Measurements from ENCODE around the gene AMDHD1. TPM values are rescaled to one million over a fixed set of nuclear protein-coding genes. Genes with fewer than 3 reads are reported as not detected.

Gene AMDHD1
- total RNA-seq, 1 donor from 2014 or later, result 2.2 TPM

- no peak for TF ChIP-seq CTCF (IDR thresholded peaks at IDR 0.05)
- TF ChIP-seq EZH2 (IDR thresholded peaks at IDR 0.05), result no peak
- TF ChIP-seq EZH2phosphoT487 (IDR thresholded peaks at IDR 0.05), result no peak
- Mint-ChIP-seq H3K4me1 (no peaks in the 10 kb centered on the region), H3K9me3 (no peaks in the 10 kb centered on the region), H3K4me3 (no peak overlapping the region), H3K27ac (no peak overlapping the region), H3K27me3 (ENCODE audit: insufficient read depth, low read depth) (peaks cover 5% of the 10 kb centered on the region), H3K36me3 (no peaks in the 10 kb centered on the region)
- no peak overlapping the region for H3K4me3 ChIP-seq
- H2AFZ ChIP-seq (replicated peaks), result peak overlapping the region; percentile 71
- no peaks in the 10 kb centered on the region for H3K36me3 ChIP-seq
- no peak overlapping the region for H3K27ac ChIP-seq
- no peaks in the 10 kb centered on the region for H3K9me3 ChIP-seq (ENCODE audit: low read depth)
- DNase-seq (ENCODE audit: low spot score), result no peak
- H3K79me2 ChIP-seq (ENCODE audit: low read depth), result no peaks in the 10 kb centered on the region
- no peak overlapping the region for H3K9ac ChIP-seq
- H3K27me3 ChIP-seq, result no peaks in the 10 kb centered on the region
- no peaks in the 10 kb centered on the region for H3K4me1 ChIP-seq
- H4K20me1 ChIP-seq (ENCODE audit: low read depth), result no peaks in the 10 kb centered on the region
- H3K4me2 ChIP-seq, result no peak overlapping the region
- H3F3A ChIP-seq (ENCODE audit: low read depth), result no peaks in the 10 kb centered on the region
Measured at GRCh38 chr12:95919110-95919509, 24.0 kb upstream of the AMDHD1 start.

- Histone ChIP-seq H3K27ac (no peak overlapping the region), H3K27me3 (no peaks in the 10 kb centered on the region), H3K4me3 (no peak overlapping the region), H3K4me2 (no peak overlapping the region), H4K20me1 (ENCODE audit: low read depth) (no peaks in the 10 kb centered on the region), H3K79me2 (ENCODE audit: low read depth) (no peaks in the 10 kb centered on the region), H3F3A (ENCODE audit: low read depth) (no peaks in the 10 kb centered on the region), H3K9me3 (ENCODE audit: low read depth) (no peaks in the 10 kb centered on the region), H2AFZ (replicated peaks) (no peak overlapping the region), H3K4me1 (no peaks in the 10 kb centered on the region), H3K36me3 (no peaks in the 10 kb centered on the region), H3K9ac (no peak overlapping the region)
- DNase-seq (ENCODE audit: low spot score), result no peak
- H3K36me3 Mint-ChIP-seq, result no peaks in the 10 kb centered on the region
- peaks cover 5% of the 10 kb centered on the region for H3K27me3 Mint-ChIP-seq (ENCODE audit: insufficient read depth, low read depth)
- no peaks in the 10 kb centered on the region for H3K4me1 Mint-ChIP-seq
- H3K27ac Mint-ChIP-seq, result no peak overlapping the region
- H3K9me3 Mint-ChIP-seq, result peaks cover under 1% of the 10 kb centered on the region
- H3K4me3 Mint-ChIP-seq, result no peak overlapping the region
- no peak for TF ChIP-seq EZH2 (IDR thresholded peaks at IDR 0.05)
Measured at GRCh38 chr12:95922231-95922630, 20.9 kb upstream of the AMDHD1 start.

GRCh38 chr12:95940514-95940913 is 2.6 kb upstream of the AMDHD1 start:
- Histone ChIP-seq H3K27me3 (peaks cover 14% of the 10 kb centered on the region), H3K9ac (no peak overlapping the region), H2AFZ (replicated peaks) (no peak overlapping the region), H3K4me2 (no peak overlapping the region), H3F3A (ENCODE audit: low read depth) (peaks cover 27% of the 10 kb centered on the region), H3K27ac (no peak overlapping the region), H3K4me3 (no peak overlapping the region), H3K9me3 (ENCODE audit: low read depth) (no peaks in the 10 kb centered on the region), H3K4me1 (peaks cover 4% of the 10 kb centered on the region), H3K79me2 (ENCODE audit: low read depth) (no peaks in the 10 kb centered on the region), H4K20me1 (ENCODE audit: low read depth) (no peaks in the 10 kb centered on the region), H3K36me3 (no peaks in the 10 kb centered on the region)
- H3K27ac Mint-ChIP-seq, result no peak overlapping the region
- no peak for DNase-seq (ENCODE audit: low spot score)
- H3K4me1 Mint-ChIP-seq, result peaks cover 4% of the 10 kb centered on the region
- no peaks in the 10 kb centered on the region for H3K36me3 Mint-ChIP-seq
- H3K27me3 Mint-ChIP-seq (ENCODE audit: insufficient read depth, low read depth), result peaks cover 8% of the 10 kb centered on the region
- no peak overlapping the region for H3K4me3 Mint-ChIP-seq
- H3K9me3 Mint-ChIP-seq, result no peaks in the 10 kb centered on the region
- TF ChIP-seq EZH2phosphoT487 (IDR thresholded peaks at IDR 0.05) (no peak), EZH2 (IDR thresholded peaks at IDR 0.05) (no peak), CTCF (IDR thresholded peaks at IDR 0.05) (no peak)

GRCh38 chr12:95942101-95942523 is 1.0 kb upstream of the AMDHD1 start:
- Mint-ChIP-seq H3K36me3 (no peaks in the 10 kb centered on the region), H3K9me3 (peaks cover 2% of the 10 kb centered on the region), H3K4me3 (peak overlapping the region; percentile 95), H3K4me1 (peaks cover 4% of the 10 kb centered on the region), H3K27ac (no peak overlapping the region), H3K27me3 (ENCODE audit: insufficient read depth, low read depth) (peaks cover 10% of the 10 kb centered on the region)
- peak overlapping the region; percentile 84 for H3K4me3 ChIP-seq
- H3K4me2 ChIP-seq, result peak overlapping the region; percentile 90
- H3K4me1 ChIP-seq, result peaks cover 4% of the 10 kb centered on the region
- H3K36me3 ChIP-seq, result no peaks in the 10 kb centered on the region
- H3K27ac ChIP-seq, result no peak overlapping the region
- H3F3A ChIP-seq (ENCODE audit: low read depth), result peaks cover 32% of the 10 kb centered on the region
- peak overlapping the region; percentile 75 for H2AFZ ChIP-seq (replicated peaks)
- H4K20me1 ChIP-seq (ENCODE audit: low read depth), result no peaks in the 10 kb centered on the region
- H3K9me3 ChIP-seq (ENCODE audit: low read depth), result no peaks in the 10 kb centered on the region
- H3K9ac ChIP-seq, result no peak overlapping the region
- DNase-seq (ENCODE audit: low spot score), result no peak
- TF ChIP-seq EZH2 (IDR thresholded peaks at IDR 0.05) (no peak), EZH2phosphoT487 (IDR thresholded peaks at IDR 0.05) (no peak), CTCF (IDR thresholded peaks at IDR 0.05) (no peak)
- H3K79me2 ChIP-seq (ENCODE audit: low read depth), result no peaks in the 10 kb centered on the region
- H3K27me3 ChIP-seq, result peaks cover 14% of the 10 kb centered on the region

Measured in neural progenitor cell (in vitro differentiated cells).